RWPE1 (cell line): ENCODE measurements around the gene PARM1.

Source experiments
- CTCF ChIA-PET: fragments of 350-600 bp; sonication (Branson Sonifier 250); formaldehyde crosslinking; extraction: SDS; loops from one replicate; lab custom pipeline; 2021; lab: Yijun Ruan, JAX
- POLR2A ChIA-PET: fragments of 400-600 bp; formaldehyde crosslinking; extraction: SDS; loops from one replicate; lab custom pipeline; 2020; ENCODE audit warnings: antibody characterized with exemption; ENCODE audit not compliant: low non-redundant PET; lab: Yijun Ruan, JAX
- DNase-seq: peaks from one replicate; pipeline ENCODE4 v3.0.0; 2012; ENCODE audit warnings: low spot score
- H3K27ac ChIP-seq: fragments of 450-650 bp; 2 replicates; pipeline ENCODE4 v1.5.1; 2017
- CTCF ChIP-seq: fragments of 450-650 bp; conservative IDR thresholded peaks from 2 replicates; pipeline ENCODE4 v1.5.1; 2017; ENCODE audit warnings: low read depth, mild to moderate bottlenecking

Gene PARM1

GRCh38 chr4:74944354-74944793 lies 11.5 kb downstream of the PARM1 start:
- no peak for DNase-seq
- no peak overlapping the region for H3K27ac ChIP-seq
- ChIA-PET POLR2A (no interaction called here), CTCF (interaction anchor here (1.1 kb wide), 1 partner anchor 27 kb away, joined by 3 read pairs; no protein-coding TSS in a partner anchor)
- no peak for TF ChIP-seq CTCF

- no peak for TF ChIP-seq CTCF
- no peak overlapping the region for H3K27ac ChIP-seq
- CTCF ChIA-PET = no interaction called here
Observed at GRCh38 chr4:74946196-74946595, 13.3 kb downstream of the PARM1 start.

GRCh38 chr4:74947798-74948197 lies 14.9 kb downstream of the PARM1 start:
- POLR2A ChIA-PET = no interaction called here
- no peak for DNase-seq
- no peak for TF ChIP-seq CTCF
- H3K27ac ChIP-seq = no peak overlapping the region
- CTCF ChIA-PET = no interaction called here

More at GRCh38 chr4:74946196-74946595, 13.3 kb downstream of the PARM1 start:
- POLR2A ChIA-PET = no interaction called here
- DNase-seq = no peak

GRCh38 chr4:74948236-74948635 lies 15.3 kb downstream of the PARM1 start:
- ChIA-PET CTCF (interaction anchor here (0.7 to 1.2 kb wide), 2 partner anchors 22 to 1744 kb away, joined by 3 read pairs; no protein-coding TSS in a partner anchor), POLR2A (no interaction called here)
- no peak for TF ChIP-seq CTCF
- H3K27ac ChIP-seq = no peak overlapping the region
- no peak for DNase-seq

GRCh38 chr4:74950200-74950599 lies 17.3 kb downstream of the PARM1 start:
- POLR2A ChIA-PET = no interaction called here
- DNase-seq = no peak
- TF ChIP-seq CTCF = no peak
- H3K27ac ChIP-seq = no peak overlapping the region
- CTCF ChIA-PET = interaction anchor here (0.6 kb wide), 1 partner anchor 134 kb away, joined by 3 read pairs; no protein-coding TSS in a partner anchor

GRCh38 chr4:74950882-74951281 lies 18.0 kb downstream of the PARM1 start:
- POLR2A ChIA-PET = no interaction called here
- H3K27ac ChIP-seq = no peak overlapping the region
- TF ChIP-seq CTCF = no peak
- DNase-seq = no peak
- CTCF ChIA-PET = no interaction called here

- ChIA-PET POLR2A (no interaction called here), CTCF (interaction anchor here (0.5 kb wide), 1 partner anchor 77 kb away, joined by 3 read pairs; no protein-coding TSS in a partner anchor)
- TF ChIP-seq CTCF = no peak
- no peak for DNase-seq
- no peak overlapping the region for H3K27ac ChIP-seq
Observed at GRCh38 chr4:74953647-74954046, 20.7 kb downstream of the PARM1 start.
